Esophagus squamous epithelium (tissue), 4 donors: ENCODE measurements around the gene TRMT61A.

Source experiments
- POLR2A ChIP-seq, 4 donors: fragments of 450-650 bp; IDR thresholded peaks; one replicate each; pipeline ENCODE4 v1.6.1; 2017; ENCODE audit warnings: antibody characterized with exemption in 4 of 4, mild to moderate bottlenecking in 4 of 4, moderate library complexity in 3 of 4
- TF ChIP-seq, protein P1 (sequence below), 6 experiments: fragments of 450-650 bp in 4 of 6; fragments of 200-600 bp in 2 of 6; sonication (generic) in 2 of 6; IDR thresholded peaks; one replicate each; pipeline ENCODE4 v1.5.1; 2016 to 2019; ENCODE audit warnings: antibody characterized with exemption in 6 of 6, mild to moderate bottlenecking in 4 of 6, moderate library complexity in 4 of 6

DNA sequence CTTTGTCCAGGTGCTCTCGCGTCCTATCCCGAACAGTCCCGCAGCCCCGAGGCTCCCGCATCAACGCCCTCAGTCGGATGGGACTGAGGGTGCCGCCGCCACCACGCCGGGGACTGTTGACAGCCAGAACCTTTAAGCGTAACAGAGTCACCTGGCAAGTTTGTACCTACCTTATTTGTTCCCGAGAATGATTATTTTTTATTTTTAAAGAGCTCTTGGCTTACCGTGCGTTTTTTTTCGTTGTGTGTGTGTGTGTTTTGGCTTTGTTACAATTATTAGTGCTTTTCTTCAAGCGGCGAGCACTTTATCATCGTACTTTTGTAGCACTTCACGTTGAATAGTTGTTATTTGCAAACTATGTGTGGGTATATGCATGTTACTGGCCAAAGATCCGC is 34.2 kb downstream of the TRMT61A start:
- TF ChIP-seq, protein P1, sequence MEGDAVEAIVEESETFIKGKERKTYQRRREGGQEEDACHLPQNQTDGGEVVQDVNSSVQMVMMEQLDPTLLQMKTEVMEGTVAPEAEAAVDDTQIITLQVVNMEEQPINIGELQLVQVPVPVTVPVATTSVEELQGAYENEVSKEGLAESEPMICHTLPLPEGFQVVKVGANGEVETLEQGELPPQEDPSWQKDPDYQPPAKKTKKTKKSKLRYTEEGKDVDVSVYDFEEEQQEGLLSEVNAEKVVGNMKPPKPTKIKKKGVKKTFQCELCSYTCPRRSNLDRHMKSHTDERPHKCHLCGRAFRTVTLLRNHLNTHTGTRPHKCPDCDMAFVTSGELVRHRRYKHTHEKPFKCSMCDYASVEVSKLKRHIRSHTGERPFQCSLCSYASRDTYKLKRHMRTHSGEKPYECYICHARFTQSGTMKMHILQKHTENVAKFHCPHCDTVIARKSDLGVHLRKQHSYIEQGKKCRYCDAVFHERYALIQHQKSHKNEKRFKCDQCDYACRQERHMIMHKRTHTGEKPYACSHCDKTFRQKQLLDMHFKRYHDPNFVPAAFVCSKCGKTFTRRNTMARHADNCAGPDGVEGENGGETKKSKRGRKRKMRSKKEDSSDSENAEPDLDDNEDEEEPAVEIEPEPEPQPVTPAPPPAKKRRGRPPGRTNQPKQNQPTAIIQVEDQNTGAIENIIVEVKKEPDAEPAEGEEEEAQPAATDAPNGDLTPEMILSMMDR (IDR thresholded peaks at IDR 0.05): no peak
- no peak for TF ChIP-seq POLR2A (IDR thresholded peaks at IDR 0.05)
